Esophagus muscularis mucosa (tissue), 4 donors: ENCODE results near the gene TAC4. TPM values are rescaled to one million over a fixed set of nuclear protein-coding genes. Genes with fewer than 3 reads are reported as not detected.

Experiments used
- DNase-seq: peaks from one replicate; pipeline ENCODE4 v3.0.0-alpha.2; 2017; ENCODE audit errors: extremely low spot score
- H3K27ac ChIP-seq, 4 donors: fragments of 200-600 bp; sonication (generic); replicated peaks in 1 of 4; 1 replicate in 3 of 4; 2 replicates in 1 of 4; pipeline ENCODE4 v1.5.1; 2016 to 2019; ENCODE audit warnings: mild to moderate bottlenecking in 1 of 4
- H3K27me3 ChIP-seq, 4 donors: fragments of 200-600 bp; sonication (generic); one replicate each; pipeline versions ENCODE4 v1.5.1 to v1.6.0; 2016 to 2019
- H3K36me3 ChIP-seq, 4 donors: fragments of 200-600 bp; sonication (generic); one replicate each; pipeline ENCODE4 v1.5.1; 2016 to 2019
- H3K4me1 ChIP-seq, 4 donors: fragments of 200-600 bp; sonication (generic); one replicate each; pipeline ENCODE4 v1.5.1; 2016 to 2019
- H3K4me3 ChIP-seq, 4 donors: fragments of 200-600 bp; sonication (generic); 1 replicate in 2 of 4; 2 replicates in 2 of 4; pipeline ENCODE4 v1.5.1; 2016 to 2019; ENCODE audit warnings: mild to moderate bottlenecking in 4 of 4, moderate library complexity in 1 of 4
- H3K9me3 ChIP-seq, 4 donors: fragments of 200-600 bp; sonication (generic); 1 replicate in 3 of 4; 2 replicates in 1 of 4; pipeline ENCODE4 v1.5.1; 2016 to 2019
- CTCF ChIP-seq, 3 experiments: fragments of 200-600 bp in 2 of 3; fragments of 450-650 bp in 1 of 3; sonication (generic) in 2 of 3; IDR thresholded peaks; one replicate each; pipeline ENCODE4 v1.5.1; 2017 to 2019; ENCODE audit warnings: antibody characterized with exemption in 3 of 3, mild to moderate bottlenecking in 2 of 3, moderate library complexity in 1 of 3
- EP300 ChIP-seq: sonication (generic); formaldehyde crosslinking; IDR thresholded peaks from one replicate; pipeline ENCODE4 v1.6.1; 2017; ENCODE audit warnings: antibody characterized with exemption
- POLR2A ChIP-seq: fragments of 450-650 bp; IDR thresholded peaks from one replicate; pipeline ENCODE4 v1.6.1; 2017; ENCODE audit warnings: antibody characterized with exemption, moderate library complexity, mild to moderate bottlenecking, low read depth
- POLR2AphosphoS5 ChIP-seq, 2 donors: sonication (generic); formaldehyde crosslinking; IDR thresholded peaks; one replicate each; pipeline ENCODE4 v1.6.1; 2017; ENCODE audit warnings: antibody characterized with exemption in 2 of 2
- WGBS: methylation state at CpG from one replicate; pipeline ENCODE4 v1.1.5; 2018; 5-methylcytosine and 5-hydroxymethylcytosine counted together
- intact Hi-C: fragments of 100-400 bp; cut with DNase I; formaldehyde crosslinking; loops from one replicate; pipeline ENCODE4 v1.15.1; 2023
- total RNA-seq, 4 donors: library from RNA; depleted of rRNA; stranded (reverse); fragments of >200 nt; gene quantifications; one replicate each; pipeline versions ENCODE4 v1.1.0 to v1.2.1, GENCODE V29; 2016

Gene TAC4
- total RNA-seq, 4 donors from 2014 or later: not detected

GRCh38 chr17:49886036-49886435, 38.2 kb upstream of the TAC4 start:
- DNase-seq: no peak
- Histone ChIP-seq H3K27ac (no peak overlapping the region), H3K27me3 (peaks cover 0 to 88% (median 14%) of the 10 kb centered on the region in 4 donors), H3K9me3 (no peaks in the 10 kb centered on the region), H3K36me3 (no peaks in the 10 kb centered on the region), H3K4me3 (no peak overlapping the region), H3K4me1 (peaks cover 0 to 13% (median 8%) of the 10 kb centered on the region in 4 donors)
- TF ChIP-seq POLR2AphosphoS5 (IDR thresholded peaks at IDR 0.05): no peak
- TF ChIP-seq POLR2A: no peak
- TF ChIP-seq CTCF (IDR thresholded peaks at IDR 0.05): no peak
- no peak for TF ChIP-seq EP300
- intact Hi-C loops: no loop called here
- WGBS: 90% methylated on average over 4 of the region's 5 CpGs

GRCh38 chr17:49882434-49882833, 34.6 kb upstream of the TAC4 start:
- Histone ChIP-seq H3K9me3 (no peaks in the 10 kb centered on the region), H3K4me3 (no peak overlapping the region), H3K27ac (no peak overlapping the region), H3K27me3 (peaks cover 0 to 84% (median 14%) of the 10 kb centered on the region in 4 donors), H3K36me3 (no peaks in the 10 kb centered on the region), H3K4me1 (peaks cover 7 to 12% (median 9%) of the 10 kb centered on the region in 4 donors)
- DNase-seq: no peak
- intact Hi-C loops: no loop called here
- WGBS: 34% methylated on average over 3 of the region's 7 CpGs
- TF ChIP-seq POLR2AphosphoS5 (IDR thresholded peaks at IDR 0.05): no peak
- no peak for TF ChIP-seq CTCF (IDR thresholded peaks at IDR 0.05)
- no peak for TF ChIP-seq EP300
- TF ChIP-seq POLR2A: no peak

- WGBS: 50% methylated on average over 3 of the region's 5 CpGs
- Histone ChIP-seq H3K4me3 (no peak overlapping the region), H3K27me3 (peaks cover 0 to 71% (median 14%) of the 10 kb centered on the region in 4 donors), H3K36me3 (no peaks in the 10 kb centered on the region), H3K4me1 (peaks cover 7 to 12% (median 9%) of the 10 kb centered on the region in 4 donors), H3K27ac (no peak overlapping the region), H3K9me3 (no peaks in the 10 kb centered on the region)
- TF ChIP-seq POLR2AphosphoS5 (IDR thresholded peaks at IDR 0.05): no peak
- TF ChIP-seq EP300: no peak
- no peak for TF ChIP-seq CTCF (IDR thresholded peaks at IDR 0.05)
- TF ChIP-seq POLR2A: no peak
- intact Hi-C loops: loop anchor here (2.0 kb wide), 1 partner anchor 116 kb away; no protein-coding TSS in a partner anchor
- no peak for DNase-seq
Measured at GRCh38 chr17:49881054-49881402, 33.2 kb upstream of the TAC4 start.

GRCh38 chr17:49880291-49881053, 32.6 kb upstream of the TAC4 start:
- TF ChIP-seq POLR2AphosphoS5 (IDR thresholded peaks at IDR 0.05) (no peak), POLR2A (no peak), EP300 (no peak), CTCF (IDR thresholded peaks at IDR 0.05) (peak in 2 of 3 experiments; percentile 88 to 93)
- H3K27me3 ChIP-seq: peaks cover 0 to 65% (median 14%) of the 10 kb centered on the region in 4 donors
- no peak overlapping the region for H3K27ac ChIP-seq
- H3K4me1 ChIP-seq: peaks cover 7 to 12% (median 9%) of the 10 kb centered on the region in 4 donors
- intact Hi-C loops: loop anchor here (2.0 kb wide), 1 partner anchor 116 kb away; no protein-coding TSS in a partner anchor
- no peak for DNase-seq
- no peaks in the 10 kb centered on the region for H3K9me3 ChIP-seq
- H3K36me3 ChIP-seq: no peaks in the 10 kb centered on the region
- 12% methylated on average over 29 of the region's 41 CpGs for WGBS
- H3K4me3 ChIP-seq: peak overlapping the region in 2 of 4 donors; percentile 9 to 27
